ENCODE data around the gene SLC2A11. TPM values are rescaled to one million over a fixed set of nuclear protein-coding genes. Genes with fewer than 3 reads are reported as not detected.

The SLC2A11 gene
- total and polyA plus RNA-seq, 12 donors: 11.3 to 35.3 (median 20.8) TPM

GRCh38 chr22:23816156-23816976 is 41.3 kb upstream of the SLC2A11 start:
- peak in 1 of 7 donors; percentile 48 for DNase-seq
- 79 to 83% (median 82%) methylated on average over 10 to 18 of the region's 18 CpGs for WGBS, 4 donors
- intact Hi-C loops (cut with DNase I): no loop called here
- peaks cover 0 to 58% of the 10 kb centered on the region in 2 donors for H3K36me3 ChIP-seq (replicated peaks in 1 of 2)
- H3K9me3 ChIP-seq (replicated peaks in 1 of 3): no peaks in the 10 kb centered on the region
- H3K4me1 ChIP-seq (replicated peaks in 1 of 2): peaks cover 0 to 13% of the 10 kb centered on the region in 2 donors
- H3K4me3 ChIP-seq: no peak overlapping the region
- no peak overlapping the region for H3K27ac ChIP-seq
- H3K27me3 ChIP-seq: no peaks in the 10 kb centered on the region
- TF ChIP-seq POLR2A (IDR thresholded peaks at IDR 0.05): no peak

- Histone ChIP-seq H3K9me3 (replicated peaks in 1 of 3) (no peaks in the 10 kb centered on the region), H3K36me3 (replicated peaks in 1 of 2) (peaks cover 0 to 60% of the 10 kb centered on the region in 2 donors), H3K27ac (no peak overlapping the region), H3K27me3 (no peaks in the 10 kb centered on the region), H3K4me1 (replicated peaks in 1 of 2) (peaks cover 0 to 14% of the 10 kb centered on the region in 2 donors), H3K4me3 (no peak overlapping the region)
- WGBS, 4 donors: 89 to 99% (median 93%) methylated on average over 5 to 6 of the region's 6 CpGs
- intact Hi-C loops (cut with DNase I): no loop called here
- no peak for DNase-seq
- TF ChIP-seq CTCF (IDR thresholded peaks at IDR 0.05) (no peak), POLR2A (IDR thresholded peaks at IDR 0.05) (no peak)
Observed at GRCh38 chr22:23817146-23817545, 40.5 kb upstream of the SLC2A11 start.

GRCh38 chr22:23818541-23818940 is 39.1 kb upstream of the SLC2A11 start:
- TF ChIP-seq POLR2A (IDR thresholded peaks at IDR 0.05): no peak
- no peak for TF ChIP-seq CTCF (IDR thresholded peaks at IDR 0.05)
- no peaks in the 10 kb centered on the region for H3K27me3 ChIP-seq
- H3K4me3 ChIP-seq: no peak overlapping the region
- no peaks in the 10 kb centered on the region for H3K9me3 ChIP-seq (replicated peaks in 1 of 3)
- intact Hi-C loops (cut with DNase I): no loop called here
- H3K4me1 ChIP-seq (replicated peaks in 1 of 2): peaks cover 6 to 14% of the 10 kb centered on the region in 2 donors
- WGBS, 4 donors: 81 to 91% (median 86%) methylated on average over 2 of the region's 2 CpGs
- DNase-seq: no peak
- H3K36me3 ChIP-seq (replicated peaks in 1 of 2): peaks cover 0 to 65% of the 10 kb centered on the region in 2 donors
- no peak overlapping the region for H3K27ac ChIP-seq

- Histone ChIP-seq H3K27me3 (no peaks in the 10 kb centered on the region), H3K4me3 (no peak overlapping the region), H3K36me3 (replicated peaks in 1 of 2) (peaks cover 0 to 77% of the 10 kb centered on the region in 2 donors), H3K4me1 (replicated peaks in 1 of 2) (peaks cover 9 to 20% of the 10 kb centered on the region in 2 donors), H3K9me3 (replicated peaks in 1 of 3) (no peaks in the 10 kb centered on the region), H3K27ac (no peak overlapping the region)
- TF ChIP-seq POLR2A (IDR thresholded peaks at IDR 0.05): no peak
- no peak for TF ChIP-seq CTCF (IDR thresholded peaks at IDR 0.05)
- no peak for DNase-seq
- 57 to 71% (median 64%) methylated on average over 3 to 4 of the region's 4 CpGs for WGBS, 4 donors
- intact Hi-C loops (cut with DNase I): no loop called here
Observed at GRCh38 chr22:23820748-23821211, 36.9 kb upstream of the SLC2A11 start.

Measured in adrenal gland (tissue), 12 donors.